Ishikawa (cell line): ENCODE measurements around the gene WDR88.

Experiments
- CEBPB ChIP-seq: IDR thresholded peaks from 2 replicates; pipeline ENCODE4 v1.6.1; 2012
- CREB1 ChIP-seq: IDR thresholded peaks from 2 replicates; pipeline ENCODE4 v1.6.1; 2012; ENCODE audit warnings: low read depth
- EP300 ChIP-seq: IDR thresholded peaks from 2 replicates; pipeline ENCODE4 v1.6.1; 2012; ENCODE audit warnings: borderline replicate concordance
- FOXM1 ChIP-seq: IDR thresholded peaks from 2 replicates; pipeline ENCODE4 v1.6.1; 2012; ENCODE audit warnings: low read depth, borderline replicate concordance
- NFIC ChIP-seq: IDR thresholded peaks from 2 replicates; pipeline ENCODE4 v1.6.1; 2012
- RAD21 ChIP-seq: IDR thresholded peaks from 2 replicates; pipeline ENCODE4 v1.6.1; 2012; ENCODE audit warnings: low read depth
- TAF1 ChIP-seq: IDR thresholded peaks from 2 replicates; pipeline ENCODE4 v1.6.1; 2012; ENCODE audit warnings: low read depth, mild to moderate bottlenecking
- TCF12 ChIP-seq: IDR thresholded peaks from 2 replicates; pipeline ENCODE4 v1.6.1; 2012; ENCODE audit warnings: low read depth
- YY1 ChIP-seq: IDR thresholded peaks from 2 replicates; pipeline ENCODE4 v1.6.1; 2012; ENCODE audit warnings: low read depth
- ZBTB7A ChIP-seq: IDR thresholded peaks from 2 replicates; pipeline ENCODE4 v1.6.1; 2012; ENCODE audit warnings: low read depth
- TF ChIP-seq, protein P1 (sequence below): IDR thresholded peaks from 2 replicates; pipeline ENCODE4 v1.6.1; 2012
- TF ChIP-seq, protein P2 (sequence below): IDR thresholded peaks from 2 replicates; pipeline ENCODE4 v1.6.1; 2012
- TF ChIP-seq, protein P3 (sequence below): IDR thresholded peaks from 2 replicates; pipeline ENCODE4 v1.6.1; 2012; ENCODE audit warnings: low read depth, mild to moderate bottlenecking

DNA sequence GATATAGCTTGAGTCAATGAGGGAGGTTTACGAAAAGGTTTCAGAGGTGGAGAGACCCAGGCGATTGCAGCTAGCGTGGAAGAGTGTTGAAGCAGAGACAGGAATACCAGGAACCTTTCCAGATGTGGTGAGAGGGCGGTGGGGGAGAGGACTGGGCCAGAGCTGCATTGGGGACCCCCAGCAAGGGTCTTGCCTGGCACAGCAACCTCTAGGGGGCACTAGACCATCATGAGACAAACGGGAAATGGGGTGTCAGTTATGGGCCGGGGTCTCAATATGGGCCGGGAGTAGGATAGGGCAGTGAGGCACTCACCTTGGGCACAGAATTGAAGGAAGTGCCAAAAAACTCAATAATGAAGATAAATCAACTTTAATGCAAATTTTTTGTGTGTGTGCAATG lies 60.1 kb downstream of the WDR88 start:
- TF ChIP-seq FOXM1 (no peak), ZBTB7A (peak; percentile 45; the same call in 1 of the 2 replicates), YY1 (no peak), NFIC (no peak), EP300 (no peak), TAF1 (no peak), CREB1 (no peak), RAD21 (peak; percentile 34; the same call in 1 of the 2 replicates), CEBPB (no peak), TCF12 (no peak)
- TF ChIP-seq, protein P1, sequence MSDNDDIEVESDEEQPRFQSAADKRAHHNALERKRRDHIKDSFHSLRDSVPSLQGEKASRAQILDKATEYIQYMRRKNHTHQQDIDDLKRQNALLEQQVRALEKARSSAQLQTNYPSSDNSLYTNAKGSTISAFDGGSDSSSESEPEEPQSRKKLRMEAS, result no peak
- TF ChIP-seq, protein P2, sequence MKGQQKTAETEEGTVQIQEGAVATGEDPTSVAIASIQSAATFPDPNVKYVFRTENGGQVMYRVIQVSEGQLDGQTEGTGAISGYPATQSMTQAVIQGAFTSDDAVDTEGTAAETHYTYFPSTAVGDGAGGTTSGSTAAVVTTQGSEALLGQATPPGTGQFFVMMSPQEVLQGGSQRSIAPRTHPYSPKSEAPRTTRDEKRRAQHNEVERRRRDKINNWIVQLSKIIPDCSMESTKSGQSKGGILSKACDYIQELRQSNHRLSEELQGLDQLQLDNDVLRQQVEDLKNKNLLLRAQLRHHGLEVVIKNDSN, result no peak
- TF ChIP-seq, protein P3, sequence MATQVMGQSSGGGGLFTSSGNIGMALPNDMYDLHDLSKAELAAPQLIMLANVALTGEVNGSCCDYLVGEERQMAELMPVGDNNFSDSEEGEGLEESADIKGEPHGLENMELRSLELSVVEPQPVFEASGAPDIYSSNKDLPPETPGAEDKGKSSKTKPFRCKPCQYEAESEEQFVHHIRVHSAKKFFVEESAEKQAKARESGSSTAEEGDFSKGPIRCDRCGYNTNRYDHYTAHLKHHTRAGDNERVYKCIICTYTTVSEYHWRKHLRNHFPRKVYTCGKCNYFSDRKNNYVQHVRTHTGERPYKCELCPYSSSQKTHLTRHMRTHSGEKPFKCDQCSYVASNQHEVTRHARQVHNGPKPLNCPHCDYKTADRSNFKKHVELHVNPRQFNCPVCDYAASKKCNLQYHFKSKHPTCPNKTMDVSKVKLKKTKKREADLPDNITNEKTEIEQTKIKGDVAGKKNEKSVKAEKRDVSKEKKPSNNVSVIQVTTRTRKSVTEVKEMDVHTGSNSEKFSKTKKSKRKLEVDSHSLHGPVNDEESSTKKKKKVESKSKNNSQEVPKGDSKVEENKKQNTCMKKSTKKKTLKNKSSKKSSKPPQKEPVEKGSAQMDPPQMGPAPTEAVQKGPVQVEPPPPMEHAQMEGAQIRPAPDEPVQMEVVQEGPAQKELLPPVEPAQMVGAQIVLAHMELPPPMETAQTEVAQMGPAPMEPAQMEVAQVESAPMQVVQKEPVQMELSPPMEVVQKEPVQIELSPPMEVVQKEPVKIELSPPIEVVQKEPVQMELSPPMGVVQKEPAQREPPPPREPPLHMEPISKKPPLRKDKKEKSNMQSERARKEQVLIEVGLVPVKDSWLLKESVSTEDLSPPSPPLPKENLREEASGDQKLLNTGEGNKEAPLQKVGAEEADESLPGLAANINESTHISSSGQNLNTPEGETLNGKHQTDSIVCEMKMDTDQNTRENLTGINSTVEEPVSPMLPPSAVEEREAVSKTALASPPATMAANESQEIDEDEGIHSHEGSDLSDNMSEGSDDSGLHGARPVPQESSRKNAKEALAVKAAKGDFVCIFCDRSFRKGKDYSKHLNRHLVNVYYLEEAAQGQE, result no peak
